ENCODE results near the gene SYT2. TPM values are rescaled to one million over a fixed set of nuclear protein-coding genes. Genes with fewer than 3 reads are reported as not detected.

Gene SYT2
- total and polyA plus RNA-seq, 2 of the 13 experiments (the other 11 are each of a cell fraction or from before 2014, with no cell fraction given) = not detected

- no peak for TF ChIP-seq SP140L (CRISPR knock-in tag; IDR thresholded peaks at IDR 0.05; ENCODE audit: borderline replicate concordance)
- TF ChIP-seq GPN1 (CRISPR knock-in tag; IDR thresholded peaks at IDR 0.05; ENCODE audit: borderline replicate concordance) = no peak
- TF ChIP-seq ZNF776 (CRISPR knock-in tag; IDR thresholded peaks at IDR 0.05) = no peak
- TF ChIP-seq, protein P1, sequence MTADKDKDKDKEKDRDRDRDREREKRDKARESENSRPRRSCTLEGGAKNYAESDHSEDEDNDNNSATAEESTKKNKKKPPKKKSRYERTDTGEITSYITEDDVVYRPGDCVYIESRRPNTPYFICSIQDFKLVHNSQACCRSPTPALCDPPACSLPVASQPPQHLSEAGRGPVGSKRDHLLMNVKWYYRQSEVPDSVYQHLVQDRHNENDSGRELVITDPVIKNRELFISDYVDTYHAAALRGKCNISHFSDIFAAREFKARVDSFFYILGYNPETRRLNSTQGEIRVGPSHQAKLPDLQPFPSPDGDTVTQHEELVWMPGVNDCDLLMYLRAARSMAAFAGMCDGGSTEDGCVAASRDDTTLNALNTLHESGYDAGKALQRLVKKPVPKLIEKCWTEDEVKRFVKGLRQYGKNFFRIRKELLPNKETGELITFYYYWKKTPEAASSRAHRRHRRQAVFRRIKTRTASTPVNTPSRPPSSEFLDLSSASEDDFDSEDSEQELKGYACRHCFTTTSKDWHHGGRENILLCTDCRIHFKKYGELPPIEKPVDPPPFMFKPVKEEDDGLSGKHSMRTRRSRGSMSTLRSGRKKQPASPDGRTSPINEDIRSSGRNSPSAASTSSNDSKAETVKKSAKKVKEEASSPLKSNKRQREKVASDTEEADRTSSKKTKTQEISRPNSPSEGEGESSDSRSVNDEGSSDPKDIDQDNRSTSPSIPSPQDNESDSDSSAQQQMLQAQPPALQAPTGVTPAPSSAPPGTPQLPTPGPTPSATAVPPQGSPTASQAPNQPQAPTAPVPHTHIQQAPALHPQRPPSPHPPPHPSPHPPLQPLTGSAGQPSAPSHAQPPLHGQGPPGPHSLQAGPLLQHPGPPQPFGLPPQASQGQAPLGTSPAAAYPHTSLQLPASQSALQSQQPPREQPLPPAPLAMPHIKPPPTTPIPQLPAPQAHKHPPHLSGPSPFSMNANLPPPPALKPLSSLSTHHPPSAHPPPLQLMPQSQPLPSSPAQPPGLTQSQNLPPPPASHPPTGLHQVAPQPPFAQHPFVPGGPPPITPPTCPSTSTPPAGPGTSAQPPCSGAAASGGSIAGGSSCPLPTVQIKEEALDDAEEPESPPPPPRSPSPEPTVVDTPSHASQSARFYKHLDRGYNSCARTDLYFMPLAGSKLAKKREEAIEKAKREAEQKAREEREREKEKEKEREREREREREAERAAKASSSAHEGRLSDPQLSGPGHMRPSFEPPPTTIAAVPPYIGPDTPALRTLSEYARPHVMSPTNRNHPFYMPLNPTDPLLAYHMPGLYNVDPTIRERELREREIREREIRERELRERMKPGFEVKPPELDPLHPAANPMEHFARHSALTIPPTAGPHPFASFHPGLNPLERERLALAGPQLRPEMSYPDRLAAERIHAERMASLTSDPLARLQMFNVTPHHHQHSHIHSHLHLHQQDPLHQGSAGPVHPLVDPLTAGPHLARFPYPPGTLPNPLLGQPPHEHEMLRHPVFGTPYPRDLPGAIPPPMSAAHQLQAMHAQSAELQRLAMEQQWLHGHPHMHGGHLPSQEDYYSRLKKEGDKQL (CRISPR knock-in tag; IDR thresholded peaks at IDR 0.05; ENCODE audit: low read depth) = no peak
- TF ChIP-seq RFXANK (CRISPR knock-in tag; IDR thresholded peaks at IDR 0.05) = no peak
- TF ChIP-seq ZEB1 (IDR thresholded peaks at IDR 0.05; ENCODE audit: insufficient replicate concordance, low read depth) = no peak
- TF ChIP-seq SAP130 (CRISPR knock-in tag; IDR thresholded peaks at IDR 0.05; ENCODE audit: low read depth) = peak; percentile 38
- 0 out of 4 replicates have a peak, but pooled peaks of 1 of the 2 experiments have one; percentile 33 for TF ChIP-seq NR2F1 (CRISPR knock-in tag; IDR thresholded peaks at IDR 0.05)
- TF ChIP-seq IRX3 (CRISPR knock-in tag; IDR thresholded peaks at IDR 0.05; ENCODE audit: borderline replicate concordance, low read depth) = no peak
- TF ChIP-seq, protein P2, sequence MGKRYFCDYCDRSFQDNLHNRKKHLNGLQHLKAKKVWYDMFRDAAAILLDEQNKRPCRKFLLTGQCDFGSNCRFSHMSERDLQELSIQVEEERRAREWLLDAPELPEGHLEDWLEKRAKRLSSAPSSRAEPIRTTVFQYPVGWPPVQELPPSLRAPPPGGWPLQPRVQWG (CRISPR knock-in tag; IDR thresholded peaks at IDR 0.05; ENCODE audit: borderline replicate concordance, low read depth) = no peak
- TF ChIP-seq, protein P3, sequence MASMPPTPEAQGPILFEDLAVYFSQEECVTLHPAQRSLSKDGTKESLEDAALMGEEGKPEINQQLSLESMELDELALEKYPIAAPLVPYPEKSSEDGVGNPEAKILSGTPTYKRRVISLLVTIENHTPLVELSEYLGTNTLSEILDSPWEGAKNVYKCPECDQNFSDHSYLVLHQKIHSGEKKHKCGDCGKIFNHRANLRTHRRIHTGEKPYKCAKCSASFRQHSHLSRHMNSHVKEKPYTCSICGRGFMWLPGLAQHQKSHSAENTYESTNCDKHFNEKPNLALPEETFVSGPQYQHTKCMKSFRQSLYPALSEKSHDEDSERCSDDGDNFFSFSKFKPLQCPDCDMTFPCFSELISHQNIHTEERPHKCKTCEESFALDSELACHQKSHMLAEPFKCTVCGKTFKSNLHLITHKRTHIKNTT (CRISPR knock-in tag; IDR thresholded peaks at IDR 0.05) = no peak
- TF ChIP-seq HDAC1 (CRISPR knock-in tag; IDR thresholded peaks at IDR 0.05) = 0 out of 2 replicates have a peak, but pooled peaks have one; percentile 26
- TF ChIP-seq, protein P4, sequence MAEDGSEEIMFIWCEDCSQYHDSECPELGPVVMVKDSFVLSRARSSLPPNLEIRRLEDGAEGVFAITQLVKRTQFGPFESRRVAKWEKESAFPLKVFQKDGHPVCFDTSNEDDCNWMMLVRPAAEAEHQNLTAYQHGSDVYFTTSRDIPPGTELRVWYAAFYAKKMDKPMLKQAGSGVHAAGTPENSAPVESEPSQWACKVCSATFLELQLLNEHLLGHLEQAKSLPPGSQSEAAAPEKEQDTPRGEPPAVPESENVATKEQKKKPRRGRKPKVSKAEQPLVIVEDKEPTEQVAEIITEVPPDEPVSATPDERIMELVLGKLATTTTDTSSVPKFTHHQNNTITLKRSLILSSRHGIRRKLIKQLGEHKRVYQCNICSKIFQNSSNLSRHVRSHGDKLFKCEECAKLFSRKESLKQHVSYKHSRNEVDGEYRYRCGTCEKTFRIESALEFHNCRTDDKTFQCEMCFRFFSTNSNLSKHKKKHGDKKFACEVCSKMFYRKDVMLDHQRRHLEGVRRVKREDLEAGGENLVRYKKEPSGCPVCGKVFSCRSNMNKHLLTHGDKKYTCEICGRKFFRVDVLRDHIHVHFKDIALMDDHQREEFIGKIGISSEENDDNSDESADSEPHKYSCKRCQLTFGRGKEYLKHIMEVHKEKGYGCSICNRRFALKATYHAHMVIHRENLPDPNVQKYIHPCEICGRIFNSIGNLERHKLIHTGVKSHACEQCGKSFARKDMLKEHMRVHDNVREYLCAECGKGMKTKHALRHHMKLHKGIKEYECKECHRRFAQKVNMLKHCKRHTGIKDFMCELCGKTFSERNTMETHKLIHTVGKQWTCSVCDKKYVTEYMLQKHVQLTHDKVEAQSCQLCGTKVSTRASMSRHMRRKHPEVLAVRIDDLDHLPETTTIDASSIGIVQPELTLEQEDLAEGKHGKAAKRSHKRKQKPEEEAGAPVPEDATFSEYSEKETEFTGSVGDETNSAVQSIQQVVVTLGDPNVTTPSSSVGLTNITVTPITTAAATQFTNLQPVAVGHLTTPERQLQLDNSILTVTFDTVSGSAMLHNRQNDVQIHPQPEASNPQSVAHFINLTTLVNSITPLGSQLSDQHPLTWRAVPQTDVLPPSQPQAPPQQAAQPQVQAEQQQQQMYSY (CRISPR knock-in tag; IDR thresholded peaks at IDR 0.05) = no peak
- TF ChIP-seq BRF2 (CRISPR knock-in tag; IDR thresholded peaks at IDR 0.05) = no peak
- TF ChIP-seq ZSCAN5A (CRISPR knock-in tag; IDR thresholded peaks at IDR 0.05; ENCODE audit: borderline replicate concordance) = no peak
Observed at GRCh38 chr1:202589190-202589930, 120.9 kb downstream of the SYT2 start (continued).
